GM23338 (cell line): Measurements from ENCODE around the gene CDNF. TPM values are rescaled to one million over a fixed set of nuclear protein-coding genes. Genes with fewer than 3 reads are reported as not detected.

ENCODE experiments used
- ATAC-seq: fragments of 200-7000 bp; cut with Tn5 transposase; 3 replicates; pipeline ENCODE4 v1.9.1; 2020
- DNase-seq: peaks from one replicate; pipeline ENCODE4 v3.0.0-alpha.2; 2015; ENCODE audit warnings: low spot score
- H2AFZ ChIP-seq: fragments of 200-600 bp; sonication (generic); 2 replicates; pipeline ENCODE4 v1.8.0; 2016; ENCODE audit warnings: antibody characterized with exemption, mild to moderate bottlenecking, moderate library complexity
- H3F3A ChIP-seq: fragments of 200-600 bp; sonication (generic); replicated peaks from 2 replicates; pipeline ENCODE4 v1.8.0; 2017; ENCODE audit warnings: antibody characterized with exemption, mixed run types, low read depth
- H3K27ac ChIP-seq: fragments of 200-600 bp; sonication (generic); 2 replicates; pipeline ENCODE4 v1.6.1; 2016; ENCODE audit warnings: low read depth
- H3K27me3 ChIP-seq: fragments of 200-600 bp; sonication (generic); 2 replicates; pipeline ENCODE4 v1.8.0; 2016; ENCODE audit warnings: mild to moderate bottlenecking, mixed run types, moderate library complexity; ENCODE audit not compliant: insufficient read depth
- H3K36me3 ChIP-seq: fragments of 200-600 bp; sonication (generic); 2 replicates; pipeline ENCODE4 v1.8.0; 2016; ENCODE audit warnings: mild to moderate bottlenecking; ENCODE audit not compliant: insufficient read depth
- H3K4me1 ChIP-seq: fragments of 200-600 bp; sonication (generic); 2 replicates; pipeline ENCODE4 v1.8.0; 2016; ENCODE audit warnings: mild to moderate bottlenecking, moderate library complexity; ENCODE audit not compliant: insufficient read depth
- H3K4me2 ChIP-seq: fragments of 200-600 bp; sonication (generic); 2 replicates; pipeline ENCODE4 v1.7.1; 2017; ENCODE audit warnings: mixed run types
- H3K4me3 ChIP-seq: fragments of 200-600 bp; sonication (generic); 2 replicates; pipeline ENCODE4 v1.6.1; 2016; ENCODE audit warnings: mixed run types
- H3K79me2 ChIP-seq: fragments of 200-600 bp; sonication (generic); replicated peaks from 2 replicates; pipeline ENCODE4 v1.8.0; 2017; ENCODE audit warnings: mild to moderate bottlenecking; ENCODE audit not compliant: insufficient read depth
- H3K9me2 ChIP-seq: fragments of 200-600 bp; sonication (generic); 2 replicates; pipeline ENCODE4 v1.8.0; 2017; ENCODE audit not compliant: insufficient read depth
- H4K20me1 ChIP-seq: fragments of 200-600 bp; sonication (generic); replicated peaks from 2 replicates; pipeline ENCODE4 v1.8.0; 2017; ENCODE audit warnings: mild to moderate bottlenecking; ENCODE audit not compliant: insufficient read depth
- H3K27ac Mint-ChIP-seq: 2 replicates; pipeline ENCODE4 v1.8.0; 2020; ENCODE audit warnings: inconsistent platforms, mild to moderate bottlenecking, moderate library complexity, mixed read lengths
- H3K27me3 Mint-ChIP-seq: 3 replicates; pipeline ENCODE4 v1.8.0; 2022; ENCODE audit warnings: low read depth, mild to moderate bottlenecking, moderate library complexity, mixed read lengths, inconsistent platforms; ENCODE audit not compliant: insufficient read depth, poor library complexity
- H3K36me3 Mint-ChIP-seq: 3 replicates; pipeline ENCODE4 v1.8.0; 2021; ENCODE audit warnings: low read depth, mild to moderate bottlenecking, inconsistent platforms, moderate library complexity, mixed read lengths
- H3K4me1 Mint-ChIP-seq: 3 replicates; pipeline ENCODE4 v1.8.0; 2020; ENCODE audit warnings: mild to moderate bottlenecking, inconsistent platforms, mixed read lengths
- H3K4me3 Mint-ChIP-seq: 3 replicates; pipeline ENCODE4 v1.8.0; 2021; ENCODE audit warnings: moderate library complexity, mild to moderate bottlenecking, inconsistent platforms, mixed read lengths
- H3K9me3 Mint-ChIP-seq: 3 replicates; pipeline ENCODE4 v1.8.0; 2020; ENCODE audit warnings: moderate library complexity, mild to moderate bottlenecking, inconsistent platforms, mixed read lengths
- CREB1 ChIP-seq: fragments of 250-450 bp; sonication (Bioruptor Pico); IDR thresholded peaks from 2 replicates; pipeline ENCODE4 v1.5.0; 2020; ENCODE audit warnings: low read depth, mild to moderate bottlenecking, moderate library complexity
- EZH2 ChIP-seq: fragments of 200-600 bp; sonication (generic); IDR thresholded peaks from one replicate; pipeline ENCODE4 v1.8.0; 2017; ENCODE audit warnings: antibody characterized with exemption, mild to moderate bottlenecking, low read depth; ENCODE audit not compliant: unreplicated experiment
- EZH2phosphoT487 ChIP-seq: fragments of 200-600 bp; sonication (generic); IDR thresholded peaks from one replicate; pipeline ENCODE4 v1.8.1; 2018; ENCODE audit warnings: antibody characterized with exemption; ENCODE audit not compliant: unreplicated experiment
- JUNB ChIP-seq: IDR thresholded peaks from one replicate; pipeline ENCODE4 v1.6.1; 2016; ENCODE audit warnings: antibody characterized with exemption; ENCODE audit not compliant: unreplicated experiment
- NANOG ChIP-seq: IDR thresholded peaks from 2 replicates; pipeline ENCODE4 v1.6.1; 2016; ENCODE audit warnings: antibody characterized with exemption, borderline replicate concordance
- POLR2AphosphoS5 ChIP-seq: IDR thresholded peaks from 2 replicates; pipeline ENCODE4 v1.6.1; 2016; ENCODE audit warnings: antibody characterized with exemption, low read depth
- REST ChIP-seq: IDR thresholded peaks from one replicate; pipeline ENCODE4 v1.6.1; 2018; ENCODE audit warnings: antibody characterized with exemption; ENCODE audit not compliant: unreplicated experiment
- STAT1 ChIP-seq: IDR thresholded peaks from one replicate; pipeline ENCODE4 v1.6.1; 2016; ENCODE audit warnings: antibody characterized with exemption; ENCODE audit not compliant: unreplicated experiment
- ZNF331 ChIP-seq: fragments of 250-450 bp; sonication (Bioruptor Pico); IDR thresholded peaks from 2 replicates; pipeline ENCODE4 v1.5.0; 2020; ENCODE audit warnings: low read depth, mild to moderate bottlenecking, moderate library complexity
- polyA plus RNA-seq: library from polyadenylated mRNA; unstranded; fragments of >200 nt; fragmentation: Nextera tagmentation; extraction: Ambion mirVana; gene quantifications from 2 replicates; pipeline ENCODE4 v1.2.1, GENCODE V29; 2016
- total RNA-seq: library from RNA; depleted of rRNA; stranded (reverse); fragments of >200 nt; shearing (Covaris generic); gene quantifications from 2 replicates; pipeline ENCODE4 v1.2.3, GENCODE V29; 2014
- TF ChIP-seq, protein P1 (sequence below), 2 experiments: fragments of 200-600 bp in 1 of 2; sonication (generic) in 1 of 2; conservative IDR thresholded peaks; 2 replicates each; pipeline versions ENCODE4 v1.5.1 to v1.6.1; 2016 to 2017; ENCODE audit warnings: antibody characterized with exemption in 2 of 2, low read depth in 2 of 2, mild to moderate bottlenecking in 2 of 2, moderate library complexity in 1 of 2

Gene CDNF
- total and polyA plus RNA-seq, 2 experiments from 2014 or later, result 0.26 to 1.1 TPM

- peaks cover 56% of the 10 kb centered on the region for H3K79me2 ChIP-seq
- Mint-ChIP-seq H3K36me3 (peaks cover 8% of the 10 kb centered on the region), H3K9me3 (no peaks in the 10 kb centered on the region), H3K27ac (peak within 1 kb of the TSS; percentile 98), H3K27me3 (peaks cover 5% of the 10 kb centered on the region), H3K4me3 (peak within 1 kb of the TSS; percentile 99), H3K4me1 (peaks cover 36% of the 10 kb centered on the region)
- H2AFZ ChIP-seq, result peak within 1 kb of the TSS; percentile 43; the same call in 1 of the 2 replicates
- no peaks in the 10 kb centered on the region for H3K9me2 ChIP-seq
- no peaks in the 10 kb centered on the region; the same call in 1 of the 2 replicates for H3K36me3 ChIP-seq
- TF ChIP-seq REST, result peak; percentile 14
- TF ChIP-seq, protein P1, sequence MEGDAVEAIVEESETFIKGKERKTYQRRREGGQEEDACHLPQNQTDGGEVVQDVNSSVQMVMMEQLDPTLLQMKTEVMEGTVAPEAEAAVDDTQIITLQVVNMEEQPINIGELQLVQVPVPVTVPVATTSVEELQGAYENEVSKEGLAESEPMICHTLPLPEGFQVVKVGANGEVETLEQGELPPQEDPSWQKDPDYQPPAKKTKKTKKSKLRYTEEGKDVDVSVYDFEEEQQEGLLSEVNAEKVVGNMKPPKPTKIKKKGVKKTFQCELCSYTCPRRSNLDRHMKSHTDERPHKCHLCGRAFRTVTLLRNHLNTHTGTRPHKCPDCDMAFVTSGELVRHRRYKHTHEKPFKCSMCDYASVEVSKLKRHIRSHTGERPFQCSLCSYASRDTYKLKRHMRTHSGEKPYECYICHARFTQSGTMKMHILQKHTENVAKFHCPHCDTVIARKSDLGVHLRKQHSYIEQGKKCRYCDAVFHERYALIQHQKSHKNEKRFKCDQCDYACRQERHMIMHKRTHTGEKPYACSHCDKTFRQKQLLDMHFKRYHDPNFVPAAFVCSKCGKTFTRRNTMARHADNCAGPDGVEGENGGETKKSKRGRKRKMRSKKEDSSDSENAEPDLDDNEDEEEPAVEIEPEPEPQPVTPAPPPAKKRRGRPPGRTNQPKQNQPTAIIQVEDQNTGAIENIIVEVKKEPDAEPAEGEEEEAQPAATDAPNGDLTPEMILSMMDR (conservative IDR thresholded peaks at IDR 0.05; ENCODE audit: low read depth in 2 of 2), result 0 out of 4 replicates have a peak, but pooled peaks of 1 of the 2 experiments have one; percentile 5
- TF ChIP-seq JUNB, result no peak
- no peak for TF ChIP-seq EZH2
- TF ChIP-seq POLR2AphosphoS5, result peak; percentile 92
- peak; percentile 92 for TF ChIP-seq CREB1 (CRISPR knock-in tag)
- no peaks in the 10 kb centered on the region for H3K27me3 ChIP-seq
- H3K27ac ChIP-seq, result peak within 1 kb of the TSS; percentile 96
- ATAC-seq (peak; percentile 80), DNase-seq (peak; percentile 96)
- H4K20me1 ChIP-seq, result peaks cover 19% of the 10 kb centered on the region
- H3K4me3 ChIP-seq, result peak within 1 kb of the TSS; percentile 73
- H3K4me2 ChIP-seq, result peak within 1 kb of the TSS; percentile 93
- H3K4me1 ChIP-seq, result peaks cover 27% of the 10 kb centered on the region
- H3F3A ChIP-seq, result no peaks in the 10 kb centered on the region
Measured at GRCh38 chr10:14878266-14879123, 40.7 kb upstream of the CDNF start, which contains the start of gene SUV39H2. TSS of gene SUV39H2 (plus strand) at chr10:14878866. CDS start at chr10:14878889, 23 bp downstream.

DNA sequence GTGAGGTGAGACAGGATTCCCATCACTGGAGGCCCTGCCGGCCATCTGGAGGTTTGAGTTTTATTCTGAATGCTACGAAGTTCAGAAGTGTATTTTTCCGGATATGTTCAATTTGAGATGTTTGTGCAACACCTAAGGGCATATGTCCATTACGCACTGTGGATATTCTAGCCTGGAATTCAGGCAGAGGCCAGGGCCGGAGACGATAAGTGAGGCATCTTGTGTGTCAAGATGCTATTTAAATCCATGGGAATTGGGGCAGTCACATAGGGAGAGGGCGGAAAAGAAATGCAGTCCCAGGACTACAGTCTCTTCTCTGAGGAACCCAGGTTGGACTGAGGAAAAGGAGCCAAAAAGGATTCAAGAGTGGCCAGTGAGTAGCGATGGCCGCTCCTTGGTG lies 38.9 kb upstream of the CDNF start:
- peaks cover 27% of the 10 kb centered on the region for H3K4me1 Mint-ChIP-seq
- Histone ChIP-seq H3K27me3 (no peaks in the 10 kb centered on the region), H3F3A (no peaks in the 10 kb centered on the region), H4K20me1 (peaks cover 8% of the 10 kb centered on the region), H3K9me2 (no peaks in the 10 kb centered on the region), H3K4me3 (peak overlapping the region; percentile 73; the same call in 1 of the 2 replicates), H3K4me2 (peak overlapping the region; percentile 93), H3K4me1 (peaks cover 27% of the 10 kb centered on the region), H3K79me2 (peaks cover 39% of the 10 kb centered on the region), H3K27ac (peak overlapping the region; percentile 85), H2AFZ (no peak overlapping the region), H3K36me3 (no peaks in the 10 kb centered on the region)
- ATAC-seq (no peak), DNase-seq (no peak)
- no peaks in the 10 kb centered on the region for H3K9me3 Mint-ChIP-seq
- peak overlapping the region; percentile 96 for H3K4me3 Mint-ChIP-seq
- peaks cover 5% of the 10 kb centered on the region for H3K27me3 Mint-ChIP-seq
- no peak for TF ChIP-seq CREB1 (CRISPR knock-in tag)
- no peak for TF ChIP-seq STAT1
- TF ChIP-seq, protein P1 (conservative IDR thresholded peaks at IDR 0.05; ENCODE audit: low read depth in 2 of 2), result no peak
- TF ChIP-seq JUNB, result no peak
- no peak for TF ChIP-seq REST
- no peak for TF ChIP-seq EZH2
- TF ChIP-seq ZNF331 (CRISPR knock-in tag), result no peak
- no peak for TF ChIP-seq EZH2phosphoT487
- no peak for TF ChIP-seq NANOG
- peaks cover under 1% of the 10 kb centered on the region; the same call in 1 of the 3 replicates for H3K36me3 Mint-ChIP-seq
- peak overlapping the region; percentile 14; the same call in 1 of the 2 replicates for H3K27ac Mint-ChIP-seq
